ENCODE measurements around the gene IL3.

DNA sequence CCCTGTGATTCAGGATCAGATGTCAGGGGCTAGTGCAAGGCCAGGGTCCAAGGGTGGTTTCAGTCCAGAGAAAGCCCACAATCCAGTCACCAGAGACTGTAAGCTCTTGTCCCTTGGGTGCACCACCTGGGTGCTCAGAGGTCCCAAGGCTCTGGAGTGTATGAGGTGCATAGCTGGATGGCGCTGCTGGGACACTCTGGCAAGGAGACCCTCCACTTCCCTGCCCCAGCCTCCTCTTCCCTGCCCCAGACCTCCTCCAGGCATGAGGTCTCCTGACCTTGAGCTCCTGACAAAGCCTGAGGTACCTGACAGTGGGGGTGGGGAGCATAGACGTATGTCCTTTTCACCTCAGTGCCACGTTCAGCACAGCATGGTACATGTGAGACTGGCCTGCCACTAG lies 20.1 kb downstream of the IL3 start:
- TF ChIP-seq, protein P1, sequence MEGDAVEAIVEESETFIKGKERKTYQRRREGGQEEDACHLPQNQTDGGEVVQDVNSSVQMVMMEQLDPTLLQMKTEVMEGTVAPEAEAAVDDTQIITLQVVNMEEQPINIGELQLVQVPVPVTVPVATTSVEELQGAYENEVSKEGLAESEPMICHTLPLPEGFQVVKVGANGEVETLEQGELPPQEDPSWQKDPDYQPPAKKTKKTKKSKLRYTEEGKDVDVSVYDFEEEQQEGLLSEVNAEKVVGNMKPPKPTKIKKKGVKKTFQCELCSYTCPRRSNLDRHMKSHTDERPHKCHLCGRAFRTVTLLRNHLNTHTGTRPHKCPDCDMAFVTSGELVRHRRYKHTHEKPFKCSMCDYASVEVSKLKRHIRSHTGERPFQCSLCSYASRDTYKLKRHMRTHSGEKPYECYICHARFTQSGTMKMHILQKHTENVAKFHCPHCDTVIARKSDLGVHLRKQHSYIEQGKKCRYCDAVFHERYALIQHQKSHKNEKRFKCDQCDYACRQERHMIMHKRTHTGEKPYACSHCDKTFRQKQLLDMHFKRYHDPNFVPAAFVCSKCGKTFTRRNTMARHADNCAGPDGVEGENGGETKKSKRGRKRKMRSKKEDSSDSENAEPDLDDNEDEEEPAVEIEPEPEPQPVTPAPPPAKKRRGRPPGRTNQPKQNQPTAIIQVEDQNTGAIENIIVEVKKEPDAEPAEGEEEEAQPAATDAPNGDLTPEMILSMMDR (IDR thresholded peaks at IDR 0.05): no peak
- no peak for TF ChIP-seq POLR2AphosphoS5 (IDR thresholded peaks at IDR 0.05)
